Measurements from ENCODE around the gene SOHLH1. TPM values are rescaled to one million over a fixed set of nuclear protein-coding genes. Genes with fewer than 3 reads are reported as not detected.

Gene SOHLH1
- total and polyA plus RNA-seq, 2 donors (not counting 1 experiment from before 2014, with no cell fraction given): not detected

GRCh38 chr9:135660407-135660806 lies 38.9 kb downstream of the SOHLH1 start:
- Histone ChIP-seq H3K4me3 (replicated peaks in 1 of 4; ENCODE audit: control extremely low read depth in 1 of 4, insufficient read depth in 1 of 4, low read depth in 3 of 4, low read length in 4 of 4) (no peak overlapping the region), H3K79me2 (ENCODE audit: control insufficient read depth, insufficient read depth, low read length) (no peaks in the 10 kb centered on the region), H2AFZ (ENCODE audit: low read length) (no peak overlapping the region), H3K4me1 (ENCODE audit: control insufficient read depth, extremely low read depth, insufficient read depth, low read length) (no peaks in the 10 kb centered on the region), H3K4me2 (ENCODE audit: extremely low read depth, insufficient read depth, low read length) (no peak overlapping the region), H3K27ac (ENCODE audit: insufficient read depth, low read length) (no peak overlapping the region), H3K9me3 (ENCODE audit: control insufficient read depth, insufficient read depth, low read depth, low read length) (no peaks in the 10 kb centered on the region), H3K27me3 (ENCODE audit: control insufficient read depth, insufficient read depth, low read length) (no peaks in the 10 kb centered on the region), H3K36me3 (ENCODE audit: control insufficient read depth, insufficient read depth, low read length) (no peaks in the 10 kb centered on the region), H4K20me1 (ENCODE audit: control insufficient read depth, extremely low read depth, insufficient read depth, low read length) (no peaks in the 10 kb centered on the region), H3K9ac (ENCODE audit: insufficient read depth, low read length) (no peak overlapping the region)
- DNase-seq (ENCODE audit: low read depth in 2 of 2): no peak
- TF ChIP-seq EZH2 (IDR thresholded peaks at IDR 0.05; ENCODE audit: low read length, missing control alignments): no peak
- TF ChIP-seq CTCF (conservative IDR thresholded peaks at IDR 0.05 in 1 of 2, IDR thresholded peaks at IDR 0.05 in 1 of 2; ENCODE audit: low read depth in 1 of 2, low read length in 2 of 2): no peak

- H3K4me3 ChIP-seq (replicated peaks in 1 of 4; ENCODE audit: control extremely low read depth in 1 of 4, insufficient read depth in 1 of 4, low read depth in 3 of 4, low read length in 4 of 4): no peak overlapping the region
- H3K4me2 ChIP-seq (ENCODE audit: extremely low read depth, insufficient read depth, low read length): no peak overlapping the region
- no peaks in the 10 kb centered on the region for H4K20me1 ChIP-seq (ENCODE audit: control insufficient read depth, extremely low read depth, insufficient read depth, low read length)
- DNase-seq (ENCODE audit: low read depth in 2 of 2): no peak
- TF ChIP-seq CTCF (conservative IDR thresholded peaks at IDR 0.05 in 1 of 2, IDR thresholded peaks at IDR 0.05 in 1 of 2; ENCODE audit: low read depth in 1 of 2, low read length in 2 of 2) (no peak), EZH2 (IDR thresholded peaks at IDR 0.05; ENCODE audit: low read length, missing control alignments) (no peak)
- no peaks in the 10 kb centered on the region for H3K27me3 ChIP-seq (ENCODE audit: control insufficient read depth, insufficient read depth, low read length)
- H3K9ac ChIP-seq (ENCODE audit: insufficient read depth, low read length): no peak overlapping the region
- H2AFZ ChIP-seq (ENCODE audit: low read length): no peak overlapping the region
- H3K4me1 ChIP-seq (ENCODE audit: control insufficient read depth, extremely low read depth, insufficient read depth, low read length): no peaks in the 10 kb centered on the region
- H3K9me3 ChIP-seq (ENCODE audit: control insufficient read depth, insufficient read depth, low read depth, low read length): no peaks in the 10 kb centered on the region
- no peak overlapping the region for H3K27ac ChIP-seq (ENCODE audit: insufficient read depth, low read length)
- no peaks in the 10 kb centered on the region for H3K36me3 ChIP-seq (ENCODE audit: control insufficient read depth, insufficient read depth, low read length)
- no peaks in the 10 kb centered on the region for H3K79me2 ChIP-seq (ENCODE audit: control insufficient read depth, insufficient read depth, low read length)
Observed at GRCh38 chr9:135659252-135659651, 40.0 kb downstream of the SOHLH1 start.

- Histone ChIP-seq H2AFZ (ENCODE audit: low read length) (no peak overlapping the region), H3K4me1 (ENCODE audit: control insufficient read depth, extremely low read depth, insufficient read depth, low read length) (no peaks in the 10 kb centered on the region), H4K20me1 (ENCODE audit: control insufficient read depth, extremely low read depth, insufficient read depth, low read length) (no peaks in the 10 kb centered on the region), H3K27ac (ENCODE audit: insufficient read depth, low read length) (no peak overlapping the region), H3K79me2 (ENCODE audit: control insufficient read depth, insufficient read depth, low read length) (no peaks in the 10 kb centered on the region), H3K4me2 (ENCODE audit: extremely low read depth, insufficient read depth, low read length) (no peak overlapping the region), H3K9ac (ENCODE audit: insufficient read depth, low read length) (no peak overlapping the region), H3K9me3 (ENCODE audit: control insufficient read depth, insufficient read depth, low read depth, low read length) (no peaks in the 10 kb centered on the region), H3K4me3 (replicated peaks in 1 of 4; ENCODE audit: control extremely low read depth in 1 of 4, insufficient read depth in 1 of 4, low read depth in 3 of 4, low read length in 4 of 4) (no peak overlapping the region), H3K27me3 (ENCODE audit: control insufficient read depth, insufficient read depth, low read length) (no peaks in the 10 kb centered on the region), H3K36me3 (ENCODE audit: control insufficient read depth, insufficient read depth, low read length) (no peaks in the 10 kb centered on the region)
- TF ChIP-seq EZH2 (IDR thresholded peaks at IDR 0.05; ENCODE audit: low read length, missing control alignments) (no peak), CTCF (conservative IDR thresholded peaks at IDR 0.05 in 1 of 2, IDR thresholded peaks at IDR 0.05 in 1 of 2; ENCODE audit: low read depth in 1 of 2, low read length in 2 of 2) (no peak)
- no peak for DNase-seq (ENCODE audit: low read depth in 2 of 2)
Observed at GRCh38 chr9:135657416-135657815, 41.9 kb downstream of the SOHLH1 start.

Measured in fibroblast of lung (primary cell).